ENCODE results near the gene C19orf67.
"Not testable (repeated sequence)": the region's sequence is repeated elsewhere in the genome, so short reads cannot be mapped to it uniquely, and the experiment has no call there.

The C19orf67 gene

DNA sequence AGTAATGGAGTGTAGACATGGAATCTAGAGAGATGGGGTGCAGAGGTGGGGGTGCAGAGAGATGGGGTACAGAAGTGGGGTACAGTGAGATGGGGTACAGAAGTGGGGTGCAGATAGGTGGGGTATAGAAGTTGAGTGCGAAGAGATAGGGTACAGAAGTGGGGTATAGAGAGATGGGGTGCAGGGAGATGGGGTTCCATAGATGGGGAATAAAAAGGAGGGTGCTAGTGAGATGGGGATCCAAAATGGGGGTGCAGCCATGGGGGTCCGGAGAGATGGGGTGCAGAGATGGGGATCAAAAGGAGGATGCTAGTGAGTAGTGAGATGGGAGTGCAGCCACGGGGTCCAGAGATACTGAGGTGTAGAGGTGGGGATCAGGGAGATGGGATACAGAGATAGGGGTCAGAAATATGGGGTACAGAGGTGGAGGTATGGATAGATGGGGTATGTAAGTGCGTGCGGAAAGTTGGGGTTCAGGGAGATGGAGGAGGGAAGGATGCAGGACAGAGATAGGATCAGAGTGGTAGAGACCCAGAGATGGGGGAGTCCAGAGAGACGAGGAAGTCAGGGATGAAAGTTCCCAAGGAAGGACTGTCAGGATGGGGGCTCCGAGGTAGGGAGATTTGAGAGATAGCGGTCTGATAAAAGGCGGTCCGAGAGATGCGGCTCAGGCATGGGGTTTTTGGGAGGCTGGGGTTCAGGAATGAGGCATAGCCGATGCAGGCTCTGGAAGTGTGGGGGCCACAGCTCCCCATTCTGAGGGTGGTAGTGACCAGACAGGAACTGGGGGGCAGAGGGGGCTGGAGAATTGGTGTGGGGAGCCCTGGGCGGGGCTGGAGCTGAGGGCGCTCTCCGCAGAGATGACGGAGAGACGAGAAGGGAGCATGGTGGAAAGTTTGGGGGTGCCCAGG lies 27.1 kb downstream of the C19orf67 start:
- DNase-seq (ENCODE audit: low read depth in 1 of 2, low spot score in 1 of 2), result no peak

DNA sequence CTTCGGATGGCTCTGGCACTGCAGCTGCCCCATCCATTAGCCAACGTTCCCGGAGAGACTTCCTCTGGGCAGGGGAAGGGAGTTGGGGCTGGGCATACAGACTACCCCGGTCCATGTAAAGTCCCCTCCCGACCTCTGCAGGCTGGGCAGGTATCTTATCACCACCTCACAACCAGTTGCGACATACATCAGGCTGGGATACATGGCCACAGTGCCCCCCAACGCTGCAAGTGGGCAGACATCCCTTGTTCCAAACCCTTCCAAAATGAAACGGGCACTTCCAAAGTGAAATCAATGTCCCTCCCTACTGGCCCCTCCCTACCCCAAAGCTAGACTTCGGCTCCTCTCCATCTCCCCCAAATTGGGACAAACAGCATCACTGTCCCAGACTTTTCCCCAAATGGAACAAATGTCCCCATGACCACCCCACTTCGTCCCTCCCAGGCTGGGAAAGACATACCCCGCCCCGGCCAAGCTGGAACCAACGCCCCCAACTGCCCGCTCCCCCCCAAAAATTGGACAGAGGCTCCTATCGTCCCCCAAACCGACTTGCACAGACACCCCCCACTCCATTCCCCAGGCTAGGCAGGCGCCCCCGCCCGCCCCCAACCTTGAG lies 28.7 kb downstream of the C19orf67 start:
- no peak for DNase-seq (ENCODE audit: low read depth in 1 of 2, low spot score in 1 of 2)

DNA sequence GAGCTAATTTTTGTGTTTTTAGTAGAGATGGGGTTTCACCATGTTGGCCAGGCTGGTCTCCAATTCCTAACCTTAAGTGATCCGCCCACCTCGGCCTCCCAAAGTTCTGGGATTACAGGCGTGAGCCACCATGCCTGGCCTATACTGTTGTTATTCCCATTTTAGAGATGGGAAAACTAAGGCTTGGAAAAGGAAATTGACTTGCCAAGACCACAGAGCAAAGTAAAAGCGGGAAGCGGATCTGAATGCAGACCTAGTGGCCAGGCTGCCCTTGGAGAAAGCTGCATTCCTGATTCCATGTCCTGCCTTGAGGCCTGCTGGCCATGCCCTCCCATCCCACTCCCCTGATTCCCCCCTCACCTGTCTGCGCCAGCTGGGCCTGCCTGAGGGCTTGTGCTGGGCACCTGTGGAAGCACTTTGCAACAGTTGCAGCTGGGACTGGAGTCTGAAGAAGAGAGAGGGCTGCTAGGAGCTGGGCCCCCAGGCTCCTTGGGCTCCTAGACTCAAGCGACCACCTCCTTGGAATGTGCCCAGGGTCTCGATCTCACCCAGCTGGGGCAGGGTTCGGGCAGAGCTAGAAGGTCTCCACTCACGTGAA lies 29.4 kb downstream of the C19orf67 start:
- DNase-seq (ENCODE audit: low read depth in 1 of 2, low spot score in 1 of 2), result no peak

DNA sequence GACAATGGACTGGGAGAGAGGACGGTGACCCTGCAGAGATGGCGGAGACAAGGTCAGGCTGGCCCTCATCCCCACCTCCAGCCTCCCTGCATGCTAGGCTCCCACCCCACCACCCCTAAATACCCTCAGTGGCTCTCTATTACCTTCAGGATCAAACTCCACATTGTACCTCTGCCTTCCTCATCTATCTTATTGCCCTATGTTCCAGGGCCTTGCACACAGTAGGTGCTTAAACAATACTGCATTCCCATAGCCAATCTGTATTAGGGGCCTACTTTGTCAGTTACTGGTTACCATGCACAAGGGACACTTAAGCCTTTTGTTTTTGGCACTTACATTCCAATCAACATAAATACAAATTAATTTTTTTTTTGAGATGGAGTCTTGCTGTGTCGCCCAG lies 30.2 kb downstream of the C19orf67 start:
- no peak for DNase-seq (ENCODE audit: low read depth in 1 of 2, low spot score in 1 of 2)

DNA sequence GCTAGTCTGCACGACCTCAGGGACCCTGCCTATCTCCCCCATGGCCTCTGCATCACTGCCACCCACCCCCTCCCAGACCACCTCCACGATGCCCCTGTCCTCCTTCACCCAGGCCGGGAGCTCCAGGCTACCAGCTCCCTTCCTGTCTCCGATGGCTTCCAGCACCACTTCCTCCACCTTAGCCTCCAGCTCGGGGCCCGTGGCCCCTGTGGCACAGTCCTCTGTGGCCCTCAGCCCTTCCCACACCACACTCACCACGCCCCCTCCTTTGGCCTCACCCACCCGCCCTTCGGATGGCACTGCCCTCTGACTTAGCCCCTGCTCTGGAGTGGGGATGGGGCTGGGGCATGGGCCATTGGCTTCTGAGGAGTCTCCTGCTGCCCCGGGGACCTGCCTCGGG lies 30.9 kb downstream of the C19orf67 start:
- DNase-seq (ENCODE audit: low read depth in 1 of 2, low spot score in 1 of 2), result no peak

DNA sequence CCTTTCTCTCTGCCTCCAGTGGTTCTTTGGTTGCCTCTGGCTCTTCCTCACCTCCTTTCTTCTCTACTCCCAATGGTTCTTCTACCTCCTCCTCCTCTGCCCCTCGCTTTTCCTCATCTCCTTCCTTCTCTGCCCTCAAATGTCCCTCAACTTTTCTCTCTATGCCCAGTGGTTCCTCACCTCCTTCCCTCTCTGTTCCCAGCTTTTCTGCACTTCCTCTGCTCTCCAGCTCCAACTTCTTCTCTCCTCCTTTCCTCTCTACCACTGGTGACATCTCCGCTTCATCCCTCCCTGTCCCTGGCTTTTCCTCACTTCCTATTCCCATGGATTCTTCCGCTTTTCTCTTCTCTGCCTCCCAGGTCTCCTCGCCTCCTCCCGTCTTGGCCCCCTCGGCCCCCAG lies 31.5 kb downstream of the C19orf67 start:
- DNase-seq (ENCODE audit: low read depth in 1 of 2, low spot score in 1 of 2), result no peak

DNA sequence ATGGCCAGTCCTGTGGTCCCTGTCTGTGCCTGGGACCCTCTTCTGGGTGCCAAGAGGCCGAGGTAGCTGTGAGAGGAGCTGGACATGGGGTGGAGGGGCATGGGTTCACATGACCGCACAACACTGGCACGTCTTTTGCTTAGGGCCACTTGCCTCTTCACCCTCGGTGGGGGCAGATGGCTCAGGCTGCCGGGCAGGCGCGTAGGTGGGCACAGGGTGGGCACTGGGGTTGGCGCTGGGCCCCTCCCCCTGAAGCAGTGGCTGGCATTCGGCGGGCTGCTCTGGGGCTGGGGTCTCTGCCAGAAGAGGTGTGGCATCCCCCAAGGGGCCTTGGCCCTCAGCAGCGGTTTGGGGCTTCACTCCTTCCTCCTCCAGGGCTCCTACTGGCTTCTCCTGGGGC lies 32.1 kb downstream of the C19orf67 start:
- no peak for DNase-seq (ENCODE audit: low read depth in 1 of 2, low spot score in 1 of 2)

DNA sequence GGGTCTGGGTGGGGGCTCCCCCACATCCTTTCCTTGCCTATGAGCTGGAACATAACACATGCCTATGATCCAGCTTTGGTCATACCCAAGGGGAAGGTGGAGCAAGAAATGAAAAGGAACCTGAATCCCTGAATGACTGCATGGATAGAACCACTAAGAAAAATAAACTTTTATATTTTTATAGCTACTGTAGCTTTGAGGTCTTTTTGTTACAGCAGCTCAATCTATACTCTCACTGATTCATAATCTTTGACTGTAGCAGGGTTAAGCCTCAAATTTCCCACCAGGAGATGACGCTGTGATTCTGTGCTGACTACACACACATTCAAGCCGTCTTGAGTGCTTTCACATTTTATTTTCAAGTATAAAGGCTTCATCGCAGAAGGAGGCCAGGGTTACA lies 32.6 kb downstream of the C19orf67 start:
- DNase-seq (ENCODE audit: low read depth in 1 of 2, low spot score in 1 of 2), result no peak

DNA sequence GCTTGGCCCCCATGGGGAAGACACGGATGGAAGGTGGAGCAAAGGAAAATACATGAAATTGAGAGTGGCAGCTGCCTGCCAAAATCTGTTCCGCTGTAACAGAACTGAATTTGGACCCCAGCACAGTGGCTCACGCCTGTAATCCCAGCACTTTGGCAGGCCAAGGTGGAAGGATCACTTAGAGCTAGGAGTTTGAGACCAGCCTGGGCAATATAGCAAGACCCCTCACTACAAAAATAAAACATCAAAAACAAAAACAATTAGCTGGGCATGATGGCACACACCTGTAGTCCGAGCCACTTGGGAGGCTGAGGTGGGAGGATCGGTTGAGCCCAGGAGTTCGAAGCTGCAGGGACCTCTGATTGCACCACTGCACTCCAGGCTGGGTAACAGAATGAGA lies 33.1 kb downstream of the C19orf67 start:
- DNase-seq (ENCODE audit: low read depth in 1 of 2, low spot score in 1 of 2), result no peak

DNA sequence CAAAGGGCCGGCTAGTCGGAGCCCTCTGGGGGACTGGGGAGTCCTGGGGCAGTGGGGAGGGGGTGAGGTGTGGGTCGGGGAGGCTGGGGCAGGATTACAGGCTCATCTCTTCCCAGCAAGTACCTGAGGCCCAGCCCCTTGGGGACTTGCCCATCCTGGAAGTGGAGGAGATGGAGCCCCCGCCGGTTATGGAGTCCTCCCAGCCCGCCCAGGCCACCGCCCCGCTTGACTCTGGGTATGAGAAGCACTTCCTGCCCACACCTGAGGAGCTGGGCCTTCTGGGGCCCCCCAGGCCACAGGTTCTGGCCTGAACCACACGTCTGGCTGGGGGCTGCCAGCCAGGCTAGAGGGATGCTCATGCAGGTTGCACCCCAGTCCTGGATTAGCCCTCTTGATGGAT lies 33.6 kb downstream of the C19orf67 start:
- DNase-seq (ENCODE audit: low read depth in 1 of 2, low spot score in 1 of 2), result no peak

DNA sequence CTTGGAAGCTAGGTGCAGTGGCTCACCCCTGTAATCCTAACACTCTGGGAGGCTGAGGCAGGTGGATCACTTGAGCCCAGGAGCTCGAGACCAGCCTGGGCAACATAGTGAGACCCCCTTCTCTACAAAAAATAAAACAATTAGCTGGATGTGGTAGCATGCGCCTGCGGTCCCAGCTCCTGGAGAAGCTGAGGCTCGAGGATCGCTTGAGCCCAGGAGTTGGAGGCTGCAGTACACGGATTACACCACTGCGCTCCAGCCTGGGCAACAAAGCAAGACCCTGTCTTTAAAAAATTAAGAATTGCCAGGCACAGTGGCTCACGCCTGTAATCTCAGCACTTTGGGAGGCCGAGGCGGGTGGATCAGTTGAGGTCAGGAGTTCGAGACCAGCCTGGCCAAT lies 34.6 kb downstream of the C19orf67 start:
- not testable (repeated sequence) for DNase-seq (ENCODE audit: low read depth in 1 of 2, low spot score in 1 of 2)

DNA sequence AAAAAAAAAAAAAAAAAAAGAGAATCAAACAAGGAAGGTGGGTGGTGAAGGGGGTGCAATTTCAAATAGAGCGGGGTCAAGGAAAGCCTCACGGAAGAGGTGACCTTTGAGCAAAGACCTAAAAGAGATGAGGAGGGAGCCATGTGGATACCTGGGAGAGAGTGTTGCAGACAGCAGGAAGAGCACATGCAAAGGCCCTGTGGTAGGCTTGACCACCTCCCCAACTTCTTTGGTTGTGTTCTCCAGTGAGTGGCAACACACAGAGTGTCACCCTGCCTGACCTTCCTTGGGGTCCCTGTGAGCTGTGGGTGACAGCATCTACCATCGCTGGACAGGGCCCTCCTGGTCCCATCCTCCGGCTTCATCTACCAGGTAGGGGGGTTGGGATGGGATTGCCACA lies 35.1 kb downstream of the C19orf67 start:
- DNase-seq (ENCODE audit: low read depth in 1 of 2, low spot score in 1 of 2), result no peak

DNA sequence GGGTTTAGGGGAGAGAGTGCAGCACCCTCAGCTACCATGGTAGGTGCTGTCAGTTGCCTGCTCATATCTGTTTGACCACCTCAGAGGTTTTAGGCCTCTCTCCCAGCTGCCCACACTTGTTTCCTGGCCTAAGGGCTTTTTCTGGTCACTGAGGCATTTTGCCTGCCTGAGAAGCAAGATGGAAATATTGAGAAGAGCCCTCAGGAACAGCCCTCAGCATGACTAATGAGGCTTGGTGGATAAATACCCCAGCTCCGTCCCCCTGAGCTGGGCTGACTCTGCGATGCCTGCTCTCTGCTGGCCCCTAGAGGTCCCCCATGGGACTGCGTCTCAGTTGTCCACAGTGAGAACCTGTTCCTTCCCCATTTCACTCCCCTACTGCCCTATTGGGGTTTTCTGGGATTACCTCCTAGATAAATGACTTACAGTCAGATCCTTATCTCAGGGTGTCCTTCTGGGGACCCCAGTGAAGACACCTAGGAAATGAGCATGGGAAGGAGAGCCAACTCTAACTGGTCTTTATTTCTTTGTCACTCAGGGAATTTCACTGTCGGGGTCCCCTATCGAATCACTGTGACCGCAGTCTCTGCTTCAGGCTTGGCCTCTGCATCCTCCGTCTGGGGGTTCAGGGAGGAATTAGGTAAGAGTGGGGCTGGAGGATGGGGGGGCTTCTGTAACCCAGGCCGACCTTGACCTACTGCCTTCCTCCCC lies 37.0 kb downstream of the C19orf67 start:
- peak; percentile 54 to 76 for DNase-seq (ENCODE audit: low read depth in 1 of 2, low spot score in 1 of 2)

DNA sequence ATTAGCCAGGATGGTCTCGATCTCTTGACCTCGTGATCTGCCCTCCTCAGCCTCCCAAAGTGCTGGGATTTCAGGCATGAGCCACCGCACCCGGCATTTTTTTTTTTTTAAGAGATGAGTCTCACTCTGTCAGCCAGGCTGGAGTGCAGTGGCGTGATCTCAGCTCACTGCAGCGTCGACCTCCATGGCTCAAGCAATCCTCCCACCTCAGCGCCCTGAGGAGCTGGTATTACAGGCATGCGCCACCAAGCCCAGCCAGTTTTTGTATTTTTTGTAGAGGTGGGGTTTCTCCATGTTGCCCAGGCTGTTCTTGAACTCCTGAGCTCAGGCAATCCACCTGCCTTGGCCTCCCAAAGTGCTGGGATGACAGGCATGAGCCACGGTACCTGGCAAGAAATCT lies 37.7 kb downstream of the C19orf67 start:
- not testable (repeated sequence) for DNase-seq (ENCODE audit: low read depth in 1 of 2, low spot score in 1 of 2)

DNA sequence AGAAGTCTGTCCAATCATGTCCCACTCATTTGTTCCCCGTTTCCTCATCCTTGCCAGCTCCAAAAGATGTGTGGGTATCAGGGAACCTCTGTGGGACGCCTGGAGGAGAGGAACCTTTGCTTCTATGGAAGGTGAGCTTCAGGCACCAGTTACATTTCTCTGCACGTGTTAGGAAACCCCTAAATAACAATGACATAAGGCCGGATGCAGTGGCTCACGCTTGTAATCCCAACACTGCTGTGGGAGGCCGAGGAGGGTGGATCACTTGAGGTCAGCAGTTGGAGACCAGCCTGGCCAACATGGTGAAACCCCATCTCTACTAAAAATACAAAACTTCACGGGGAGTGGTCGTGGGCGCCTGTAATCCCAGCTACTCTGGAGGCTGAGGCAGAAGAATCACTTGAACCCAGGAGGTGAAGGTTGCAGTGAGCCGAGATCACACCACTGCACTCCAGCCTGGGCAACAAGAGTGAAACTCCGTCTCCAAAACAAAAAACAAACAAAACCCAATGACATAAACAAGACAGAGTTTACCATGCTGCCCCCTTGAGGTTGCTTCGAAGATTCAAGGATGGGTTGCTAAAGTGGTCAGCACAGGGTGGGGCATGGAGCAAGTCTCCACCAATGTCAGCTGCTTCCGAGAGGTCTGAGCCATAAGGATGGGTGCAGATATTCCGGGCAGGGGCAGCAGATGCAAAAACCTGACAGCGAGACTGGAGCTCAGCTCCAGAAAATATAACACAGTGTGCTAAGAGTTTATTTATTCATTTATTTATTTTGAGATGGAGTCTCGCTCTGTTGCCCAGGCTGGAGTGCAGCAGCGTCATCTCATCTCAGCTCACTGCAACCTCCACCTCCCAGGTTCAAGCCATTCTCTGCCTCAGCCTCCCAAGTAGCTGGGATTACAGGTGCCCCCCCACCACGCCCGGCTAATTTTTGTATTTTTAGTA lies 42.6 kb downstream of the C19orf67 start:
- DNase-seq (ENCODE audit: low read depth in 1 of 2, low spot score in 1 of 2), result not testable (repeated sequence)

DNA sequence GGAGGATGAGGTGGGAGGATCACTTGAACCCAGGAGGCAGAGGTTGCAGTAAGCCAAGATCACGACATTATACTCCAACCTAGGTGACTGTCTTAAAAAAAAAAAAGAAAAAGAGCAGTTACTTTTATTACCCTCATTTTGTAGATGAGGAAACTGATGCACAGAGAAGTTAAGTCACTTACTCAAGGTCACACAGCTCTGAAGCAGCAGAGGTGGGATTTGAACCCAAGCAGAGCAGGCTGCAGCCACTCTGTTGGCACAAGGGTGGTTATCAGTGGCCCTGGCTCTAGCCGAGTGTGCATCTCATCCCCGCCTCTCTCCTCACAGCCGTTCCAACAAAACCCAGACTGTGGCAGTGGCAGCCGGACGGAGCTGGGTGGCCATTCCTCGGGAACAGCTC lies 46.4 kb downstream of the C19orf67 start:
- DNase-seq (ENCODE audit: low read depth in 1 of 2, low spot score in 1 of 2), result no peak

DNA sequence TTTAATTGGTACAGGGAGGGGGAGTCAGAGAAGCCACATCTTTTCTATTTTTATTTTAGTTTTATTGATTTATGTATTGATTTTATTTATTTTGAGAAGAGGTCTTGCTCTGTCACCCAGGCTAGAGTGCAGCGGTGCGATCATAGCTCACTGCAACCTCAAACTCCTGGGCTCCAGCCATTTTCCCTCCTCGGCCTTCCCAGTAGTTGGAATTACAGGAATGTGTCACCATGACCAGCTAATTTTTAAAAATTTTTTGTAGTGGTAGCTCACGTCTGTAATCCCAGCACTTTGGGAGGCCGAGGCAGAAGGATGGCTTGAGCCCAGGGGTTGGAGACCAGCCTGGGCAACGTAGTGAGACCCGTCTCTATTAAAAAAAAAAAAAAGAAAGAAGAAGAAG lies 49.9 kb downstream of the C19orf67 start:
- no peak for DNase-seq (ENCODE audit: low read depth in 1 of 2, low spot score in 1 of 2)

DNA sequence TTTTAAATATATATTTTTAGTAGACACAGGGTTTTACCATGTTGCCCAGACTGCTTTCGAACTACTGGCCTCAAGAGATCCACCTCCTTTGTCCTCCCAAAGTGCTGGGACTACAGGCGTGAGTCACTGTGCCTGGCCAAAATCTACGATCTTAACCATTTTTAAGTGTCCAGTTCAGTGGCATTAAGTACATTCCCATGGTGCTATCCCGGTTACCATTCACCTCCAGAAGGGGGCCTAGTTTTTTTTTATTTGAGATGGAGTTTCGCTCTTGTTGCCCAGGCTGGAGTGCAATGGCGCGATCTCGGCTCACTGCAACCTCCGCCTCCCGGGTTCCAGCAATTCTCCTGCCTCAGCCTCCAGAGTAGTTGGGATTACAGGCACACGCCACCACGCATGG lies 50.4 kb downstream of the C19orf67 start:
- not testable (repeated sequence) for DNase-seq (ENCODE audit: low read depth in 1 of 2, low spot score in 1 of 2)

DNA sequence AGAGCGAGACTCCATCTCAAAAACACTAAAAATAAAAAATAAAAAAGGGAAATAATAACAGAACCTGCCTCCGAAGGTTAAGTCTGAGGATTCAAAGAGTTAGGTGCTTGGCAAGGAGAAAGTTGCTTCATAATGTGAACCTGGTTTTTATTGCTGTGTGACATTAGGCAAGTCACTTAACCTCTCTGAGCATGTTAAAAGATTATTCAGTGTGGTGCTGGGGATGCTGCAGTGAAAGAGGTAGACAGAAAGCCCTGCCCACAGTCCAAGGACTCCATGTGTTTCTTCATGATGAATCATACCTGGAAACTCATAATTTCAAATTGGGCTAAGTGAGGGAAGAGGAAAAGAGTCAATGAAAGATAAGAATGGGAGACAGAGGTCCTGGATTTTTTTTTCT lies 51.6 kb downstream of the C19orf67 start:
- no peak for DNase-seq (ENCODE audit: low read depth in 1 of 2, low spot score in 1 of 2)

DNA sequence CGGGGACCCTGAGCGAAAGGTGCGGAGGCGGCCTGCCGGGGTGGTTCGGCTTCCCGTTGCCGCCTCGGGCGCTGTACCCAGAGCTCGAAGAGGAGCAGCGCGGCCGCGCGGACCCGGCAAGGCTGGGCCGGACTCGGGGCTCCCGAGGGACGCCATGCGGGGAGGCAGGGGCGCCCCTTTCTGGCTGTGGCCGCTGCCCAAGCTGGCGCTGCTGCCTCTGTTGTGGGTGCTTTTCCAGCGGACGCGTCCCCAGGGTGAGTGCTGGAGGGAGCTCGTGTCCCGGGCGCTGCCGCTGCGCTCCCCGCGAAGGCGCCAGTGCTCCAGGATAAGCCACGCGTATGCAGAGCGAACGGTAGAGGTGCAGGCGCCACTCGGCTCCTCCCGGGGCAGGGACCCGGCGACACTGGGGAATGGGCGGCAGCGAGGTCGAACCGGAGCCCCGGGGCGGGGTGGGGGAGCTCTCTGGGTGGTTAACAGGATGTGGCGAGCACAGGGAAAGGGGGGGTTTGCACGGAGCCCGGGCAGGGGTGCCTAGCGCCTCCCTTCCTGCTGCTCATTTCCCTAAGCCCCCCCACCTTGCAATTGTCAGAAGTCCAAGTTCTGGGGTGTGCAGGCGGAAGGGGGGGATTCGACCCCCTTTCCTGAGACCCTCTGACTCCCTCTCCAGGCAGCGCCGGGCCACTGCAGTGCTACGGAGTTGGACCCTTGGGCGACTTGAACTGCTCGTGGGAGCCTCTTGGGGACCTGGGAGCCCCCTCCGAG lies 53.7 kb downstream of the C19orf67 start, which contains the start of gene IL27RA:
Gene IL27RA (plus strand): TSS at position 44 of the 762 bp plus-strand sequence. CDS start 111 bp downstream, at position 155.
- DNase-seq (ENCODE audit: low read depth in 1 of 2, low spot score in 1 of 2), result peak; percentile 65 to 73

Data from stimulated activated CD4-positive, alpha-beta T cell treated with anti-CD3 and anti-CD28 coated beads, Interleukin-15, amount 100 ng/mL, for 1 hour (primary cell).